GM12873 (cell line): ENCODE data around the gene OR2AG2.

ENCODE experiments used
- CTCF ChIP-seq: IDR thresholded peaks from 2 replicates; pipeline ENCODE4 v1.5.1; 2012; ENCODE audit warnings: low read depth, mild to moderate bottlenecking, moderate library complexity, low read length, control low read depth; ENCODE audit not compliant: insufficient read depth; ENCODE audit errors: missing control alignments

OR2AG2 gene

DNA sequence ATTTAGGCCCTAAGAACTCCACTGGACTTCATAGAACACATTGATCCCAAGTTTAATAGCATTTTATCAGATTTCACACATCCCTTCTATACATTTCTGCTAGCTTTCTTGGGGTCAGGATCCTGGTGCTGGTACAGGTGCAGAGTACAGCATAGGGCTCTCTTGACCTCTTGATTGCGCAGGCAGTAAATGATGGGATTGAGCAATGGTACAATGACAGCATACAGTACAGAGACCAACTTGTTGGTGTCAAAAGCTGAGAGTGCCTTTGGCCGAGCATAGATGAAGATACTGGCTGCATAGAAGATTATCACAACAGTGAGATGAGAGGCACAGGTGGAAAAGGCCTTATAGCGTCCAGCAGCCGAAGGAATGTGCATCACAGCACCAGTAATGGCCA lies 22.9 kb upstream of the OR2AG2 start:
- no peak for TF ChIP-seq CTCF

GRCh38 chr11:6790546-6790945 lies 18.8 kb upstream of the OR2AG2 start:
- no peak for TF ChIP-seq CTCF

DNA sequence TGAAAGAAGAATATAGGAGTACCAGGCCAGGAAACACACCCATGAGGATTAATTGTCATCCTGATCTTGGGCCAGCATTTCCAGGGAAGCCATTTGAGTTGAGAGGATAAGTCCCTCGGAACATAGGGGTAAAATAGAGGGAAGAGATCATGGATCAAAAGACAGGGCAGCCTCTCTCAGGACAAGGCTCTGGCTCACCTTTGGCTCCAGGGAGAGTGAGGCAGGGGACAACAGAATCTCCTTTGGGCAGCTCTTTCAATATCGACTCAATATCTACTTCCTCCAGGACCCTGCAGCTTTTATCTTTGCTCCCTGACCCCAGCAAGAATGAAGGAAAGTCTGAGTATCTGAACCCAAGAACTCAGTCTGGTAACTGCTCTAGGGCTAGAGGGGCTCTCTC lies 10.9 kb upstream of the OR2AG2 start, which contains the start of gene OR2AG1:
Gene OR2AG1 (plus strand): TSS at position 301 of the 400 bp plus-strand sequence. CDS start 2,018 bp downstream, outside the sequence.
- no peak for TF ChIP-seq CTCF

DNA sequence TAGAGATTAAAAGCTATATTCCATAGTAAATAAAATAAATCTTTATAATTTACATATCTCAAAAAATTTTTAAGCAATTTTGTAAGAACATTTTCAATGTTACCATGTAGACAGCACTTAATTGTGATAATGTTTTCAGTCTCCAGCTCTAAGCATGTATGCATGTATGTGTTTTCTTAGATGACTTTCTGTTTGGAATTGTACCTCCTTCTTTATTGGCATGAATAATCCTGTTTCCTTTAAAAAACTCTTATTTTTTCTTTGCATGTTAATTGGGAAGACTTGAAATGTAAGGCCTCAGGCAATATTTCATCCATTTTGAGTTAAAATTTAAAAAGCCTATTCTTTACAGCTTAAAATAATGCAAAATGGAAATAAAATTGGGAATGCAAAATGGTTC lies 9.1 kb upstream of the OR2AG2 start:
- TF ChIP-seq CTCF = no peak

- no peak for TF ChIP-seq CTCF
These were observed 6.7 kb upstream of the OR2AG2 start for GRCh38 chr11:6778518-6778917.

DNA sequence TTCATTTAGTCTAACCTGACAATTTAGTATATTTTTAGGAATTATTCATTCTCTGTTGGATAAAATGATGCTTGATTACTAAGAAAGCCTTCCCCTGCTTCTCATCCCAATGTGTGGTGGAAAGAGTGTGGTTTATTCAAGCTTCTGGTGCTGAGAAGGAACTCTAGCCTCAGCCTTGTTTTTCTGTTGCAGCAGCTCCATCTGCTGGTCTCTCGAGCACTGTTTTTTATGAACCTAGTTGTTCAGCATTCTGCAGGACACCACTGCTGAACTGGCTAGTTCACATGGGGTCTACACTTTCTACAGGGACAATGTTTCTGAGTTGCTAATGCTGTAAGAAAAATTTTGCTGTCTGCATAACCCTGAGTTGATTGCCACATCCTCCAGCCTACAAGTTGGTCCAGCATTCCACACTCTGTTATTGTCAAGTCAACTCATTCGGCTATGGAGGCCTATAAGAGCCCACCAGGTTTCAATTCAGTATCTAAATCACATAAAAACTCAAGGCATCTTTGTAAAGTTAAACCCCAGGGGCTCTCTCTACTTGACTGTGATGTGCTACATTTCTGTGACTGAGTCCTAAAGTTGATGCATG lies 14.3 kb downstream of the OR2AG2 start:
- TF ChIP-seq CTCF = peak; percentile 81

GRCh38 chr11:6755953-6756347 lies 15.8 kb downstream of the OR2AG2 start:
- no peak for TF ChIP-seq CTCF
